Neural progenitor cell (in vitro differentiated cells): ENCODE results near the gene PRCP. TPM values are rescaled to one million over a fixed set of nuclear protein-coding genes. Genes with fewer than 3 reads are reported as not detected.

Experiments used
- DNase-seq: peaks from one replicate; pipeline ENCODE4 v3.0.0-alpha.2; 2016; ENCODE audit warnings: low spot score
- H2AFZ ChIP-seq: fragments of 200-600 bp; sonication (generic); replicated peaks from 2 replicates; pipeline ENCODE4 v1.6.1; 2016; ENCODE audit warnings: antibody characterized with exemption
- H3F3A ChIP-seq: fragments of 200-600 bp; sonication (generic); 2 replicates; pipeline ENCODE4 v1.6.1; 2016; ENCODE audit warnings: antibody characterized with exemption, low read depth
- H3K27ac ChIP-seq: fragments of 200-600 bp; sonication (generic); 2 replicates; pipeline ENCODE4 v1.5.1; 2016; ENCODE audit warnings: mild to moderate bottlenecking
- H3K27me3 ChIP-seq: fragments of 200-600 bp; sonication (generic); 2 replicates; pipeline ENCODE4 v1.6.1; 2016; ENCODE audit warnings: mild to moderate bottlenecking, moderate library complexity
- H3K36me3 ChIP-seq: fragments of 200-600 bp; sonication (generic); 2 replicates; pipeline ENCODE4 v1.5.1; 2016
- H3K4me1 ChIP-seq: fragments of 200-600 bp; sonication (generic); 2 replicates; pipeline ENCODE4 v1.6.1; 2016; ENCODE audit warnings: mixed run types
- H3K4me2 ChIP-seq: fragments of 200-600 bp; sonication (generic); 2 replicates; pipeline ENCODE4 v1.6.1; 2016
- H3K4me3 ChIP-seq: fragments of 200-600 bp; sonication (generic); 2 replicates; pipeline ENCODE4 v1.5.1; 2016
- H3K79me2 ChIP-seq: fragments of 200-600 bp; sonication (generic); 2 replicates; pipeline ENCODE4 v1.6.1; 2016; ENCODE audit warnings: low read depth
- H3K9ac ChIP-seq: fragments of 200-600 bp; sonication (generic); 2 replicates; pipeline ENCODE4 v1.6.1; 2016
- H3K9me3 ChIP-seq: fragments of 200-600 bp; sonication (generic); 2 replicates; pipeline ENCODE4 v1.5.1; 2016; ENCODE audit warnings: low read depth
- H4K20me1 ChIP-seq: fragments of 200-600 bp; sonication (generic); 2 replicates; pipeline ENCODE4 v1.6.1; 2016; ENCODE audit warnings: low read depth
- H3K27ac Mint-ChIP-seq: 3 replicates; pipeline ENCODE4 v1.8.0; 2021; ENCODE audit warnings: mixed read lengths
- H3K27me3 Mint-ChIP-seq: 2 replicates; pipeline ENCODE4 v1.8.0; 2022; ENCODE audit warnings: low read depth, mild to moderate bottlenecking, inconsistent platforms, moderate library complexity, mixed read lengths; ENCODE audit not compliant: insufficient read depth
- H3K36me3 Mint-ChIP-seq: 3 replicates; pipeline ENCODE4 v1.8.0; 2021; ENCODE audit warnings: mixed read lengths
- H3K4me1 Mint-ChIP-seq: 3 replicates; pipeline ENCODE4 v1.8.0; 2021; ENCODE audit warnings: mixed read lengths
- H3K4me3 Mint-ChIP-seq: 3 replicates; pipeline ENCODE4 v1.8.0; 2021; ENCODE audit warnings: mild to moderate bottlenecking, moderate library complexity, mixed read lengths
- H3K9me3 Mint-ChIP-seq: 3 replicates; pipeline ENCODE4 v1.8.0; 2020; ENCODE audit warnings: mixed read lengths
- CTCF ChIP-seq: fragments of 200-600 bp; sonication (generic); IDR thresholded peaks from 2 replicates; pipeline ENCODE4 v1.5.1; 2017; ENCODE audit warnings: antibody characterized with exemption, mild to moderate bottlenecking
- EZH2 ChIP-seq: fragments of 200-600 bp; sonication (generic); IDR thresholded peaks from 2 replicates; pipeline ENCODE4 v1.6.1; 2017; ENCODE audit warnings: antibody characterized with exemption, mild to moderate bottlenecking, moderate library complexity
- EZH2phosphoT487 ChIP-seq: fragments of 200-600 bp; sonication (generic); IDR thresholded peaks from 2 replicates; pipeline ENCODE4 v1.6.1; 2017; ENCODE audit warnings: antibody characterized with exemption
- total RNA-seq: library from RNA; depleted of rRNA; stranded (reverse); fragments of >200 nt; gene quantifications from 2 replicates; pipeline ENCODE4 v1.2.3, GENCODE V29; 2015; ENCODE audit warnings: low replicate concordance

PRCP gene
- total RNA-seq, 1 donor from 2014 or later, result 67.4 TPM

GRCh38 chr11:82883853-82884252 is 16.4 kb downstream of the PRCP start:
- H4K20me1 ChIP-seq, result no peaks in the 10 kb centered on the region
- H3K27me3 Mint-ChIP-seq, result peaks cover 3% of the 10 kb centered on the region
- no peak overlapping the region for H3K4me3 Mint-ChIP-seq

GRCh38 chr11:82874646-82875523 is 25.3 kb downstream of the PRCP start:
- H3K4me3 ChIP-seq, result no peak overlapping the region
- peaks cover 22% of the 10 kb centered on the region for H3K36me3 Mint-ChIP-seq
- peaks cover 17% of the 10 kb centered on the region for H4K20me1 ChIP-seq
- no peaks in the 10 kb centered on the region for H3K27me3 ChIP-seq
- H3K79me2 ChIP-seq, result no peaks in the 10 kb centered on the region
- H3K9ac ChIP-seq, result no peak overlapping the region
- peaks cover 11% of the 10 kb centered on the region for H3K27me3 Mint-ChIP-seq
- no peaks in the 10 kb centered on the region for H3K36me3 ChIP-seq
- peaks cover 9% of the 10 kb centered on the region for H3K4me1 Mint-ChIP-seq
- no peak overlapping the region for H3K4me2 ChIP-seq
- TF ChIP-seq EZH2, result no peak
- H3K27ac Mint-ChIP-seq, result no peak overlapping the region
- H3K9me3 ChIP-seq, result no peaks in the 10 kb centered on the region
- H2AFZ ChIP-seq, result no peak overlapping the region
- peaks cover 26% of the 10 kb centered on the region for H3K9me3 Mint-ChIP-seq
- H3K4me3 Mint-ChIP-seq, result no peak overlapping the region
- no peak overlapping the region for H3K27ac ChIP-seq
- H3F3A ChIP-seq, result peaks cover 3% of the 10 kb centered on the region
- peak; percentile 46 for DNase-seq
- peaks cover 13% of the 10 kb centered on the region for H3K4me1 ChIP-seq

More at GRCh38 chr11:82883853-82884252, 16.4 kb downstream of the PRCP start:
- no peak overlapping the region for H3K9ac ChIP-seq
- no peak overlapping the region for H3K4me3 ChIP-seq
- peaks cover 33% of the 10 kb centered on the region for H3K36me3 Mint-ChIP-seq
- H3F3A ChIP-seq, result no peaks in the 10 kb centered on the region
- no peaks in the 10 kb centered on the region for H3K27me3 ChIP-seq
- no peaks in the 10 kb centered on the region for H3K9me3 ChIP-seq
- DNase-seq, result no peak
- no peak overlapping the region for H2AFZ ChIP-seq
- no peak overlapping the region for H3K27ac ChIP-seq
- no peaks in the 10 kb centered on the region for H3K36me3 ChIP-seq
- H3K4me1 ChIP-seq, result no peaks in the 10 kb centered on the region
- no peaks in the 10 kb centered on the region for H3K79me2 ChIP-seq
- H3K4me1 Mint-ChIP-seq, result no peaks in the 10 kb centered on the region
- H3K4me2 ChIP-seq, result no peak overlapping the region
- TF ChIP-seq CTCF, result no peak
- no peak overlapping the region for H3K27ac Mint-ChIP-seq
- H3K9me3 Mint-ChIP-seq, result peaks cover 21% of the 10 kb centered on the region

GRCh38 chr11:82873919-82874333 is 26.3 kb downstream of the PRCP start:
- Mint-ChIP-seq H3K27me3 (peaks cover 11% of the 10 kb centered on the region), H3K27ac (no peak overlapping the region), H3K36me3 (peaks cover 18% of the 10 kb centered on the region), H3K9me3 (peaks cover 22% of the 10 kb centered on the region), H3K4me1 (peaks cover 9% of the 10 kb centered on the region), H3K4me3 (no peak overlapping the region)
- no peak overlapping the region for H3K4me3 ChIP-seq
- H4K20me1 ChIP-seq, result peaks cover 17% of the 10 kb centered on the region
- peaks cover 13% of the 10 kb centered on the region for H3K4me1 ChIP-seq
- no peak overlapping the region for H2AFZ ChIP-seq
- no peak overlapping the region for H3K9ac ChIP-seq
- TF ChIP-seq EZH2phosphoT487, result no peak
- no peak for TF ChIP-seq CTCF
- TF ChIP-seq EZH2, result no peak
- H3K4me2 ChIP-seq, result no peak overlapping the region
- no peak for DNase-seq
- H3K27me3 ChIP-seq, result no peaks in the 10 kb centered on the region
- no peaks in the 10 kb centered on the region for H3K36me3 ChIP-seq
- H3K27ac ChIP-seq, result no peak overlapping the region
- peaks cover 3% of the 10 kb centered on the region for H3F3A ChIP-seq
- H3K9me3 ChIP-seq, result no peaks in the 10 kb centered on the region
- no peaks in the 10 kb centered on the region for H3K79me2 ChIP-seq
